Stimulated activated CD8-positive, alpha-beta memory T cell treated with anti-CD3 and anti-CD28 coated beads, Interleukin-7, amount 100 ng/mL, for 48 hours (primary cell): ENCODE data around the gene NGEF.
"Not testable (repeated sequence)": the region's sequence is repeated elsewhere in the genome, so short reads cannot be mapped to it uniquely, and the experiment has no call there.

Experiments used
- DNase-seq, 2 donors: peaks; one replicate each; pipeline ENCODE4 v3.0.0-alpha.2; 2020; ENCODE audit warnings: low read depth in 1 of 2; ENCODE audit errors: extremely low read depth in 1 of 2

Gene NGEF

DNA sequence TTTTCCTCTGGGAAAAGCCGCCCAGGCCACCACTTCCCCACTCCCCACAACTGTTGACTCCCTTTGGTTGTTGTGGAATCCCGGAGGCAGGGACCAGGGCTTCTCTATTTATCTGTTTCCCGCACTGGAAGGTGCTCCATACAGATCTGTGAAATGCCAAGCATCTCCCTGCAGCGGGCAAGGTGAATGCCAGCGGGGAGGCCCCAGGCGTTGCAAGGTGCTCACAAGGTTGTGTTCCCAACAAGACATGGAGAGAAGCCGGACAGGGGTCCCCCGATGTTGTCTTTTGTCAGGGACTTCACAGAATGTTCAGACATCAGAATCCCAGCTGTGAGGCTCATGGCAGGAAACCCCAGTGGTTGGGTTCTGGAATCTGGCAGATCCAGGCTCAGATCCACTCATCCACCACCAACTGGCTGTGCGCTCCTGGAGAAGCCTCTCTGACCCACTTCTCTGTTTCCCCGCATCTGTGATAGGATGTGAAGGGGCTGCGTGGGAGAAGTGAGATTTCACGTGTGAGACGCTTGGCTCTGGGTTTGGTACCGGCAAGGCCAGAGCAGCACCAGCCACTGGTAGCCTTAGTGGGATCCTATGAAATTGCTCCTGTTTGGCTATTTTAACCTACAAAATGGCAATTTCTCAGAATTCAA lies 10.8 kb upstream of the NGEF start:
- no peak for DNase-seq

DNA sequence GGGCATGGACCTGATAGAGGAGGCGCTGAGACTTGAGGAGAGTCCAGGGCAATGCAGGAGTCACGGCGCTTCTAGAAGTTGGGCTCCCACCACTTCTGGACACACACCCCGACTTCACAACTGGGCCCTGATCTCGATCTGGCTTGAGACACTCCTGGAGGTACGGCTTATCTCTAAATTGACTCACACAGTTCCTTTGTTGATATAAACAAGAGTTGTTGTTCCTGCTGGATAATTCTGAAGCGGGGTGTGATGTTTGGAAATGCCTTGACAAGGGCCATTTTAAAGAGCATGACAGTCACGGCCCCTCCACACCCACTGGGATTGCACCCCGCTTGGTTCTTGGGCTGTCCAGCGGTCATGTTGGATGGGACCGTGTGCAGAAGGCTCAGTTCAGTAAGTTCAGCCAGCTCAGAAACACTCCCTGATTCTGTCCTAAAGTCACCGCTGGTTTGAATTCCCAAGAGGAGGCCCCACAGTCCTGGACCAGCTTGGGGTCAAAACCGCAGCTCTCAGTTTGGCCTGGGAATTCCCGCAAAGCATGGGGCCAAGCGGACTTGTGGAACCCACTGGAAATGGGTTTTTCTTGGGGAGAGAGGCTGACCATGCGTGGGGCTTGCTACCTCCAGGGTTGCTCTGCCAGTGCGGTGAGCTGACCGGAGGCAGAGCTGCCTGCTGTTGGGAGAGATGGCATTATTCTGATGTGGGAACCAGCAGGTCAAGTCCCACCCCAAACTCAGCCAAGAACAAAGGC lies 10.1 kb upstream of the NGEF start:
- DNase-seq: no peak

DNA sequence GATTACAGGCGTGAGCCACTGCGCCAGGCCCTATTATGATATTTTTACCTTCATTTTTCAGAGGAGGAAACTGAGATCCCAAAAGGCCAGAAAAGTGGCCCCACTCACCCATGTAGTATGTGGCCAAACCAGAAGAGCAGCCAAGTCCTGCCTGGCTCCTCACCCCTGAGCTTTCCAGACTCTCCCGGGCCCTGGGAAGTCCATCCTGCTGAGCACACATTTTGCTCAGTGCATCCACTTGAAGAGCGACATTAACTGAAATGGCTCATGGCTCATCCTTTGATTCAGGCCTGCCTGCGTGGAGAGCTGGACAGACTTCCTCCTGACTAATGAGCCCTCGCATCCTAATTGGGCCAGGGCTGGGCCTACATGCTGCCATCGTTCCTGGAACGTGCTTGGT lies 9.5 kb upstream of the NGEF start:
- DNase-seq: no peak

DNA sequence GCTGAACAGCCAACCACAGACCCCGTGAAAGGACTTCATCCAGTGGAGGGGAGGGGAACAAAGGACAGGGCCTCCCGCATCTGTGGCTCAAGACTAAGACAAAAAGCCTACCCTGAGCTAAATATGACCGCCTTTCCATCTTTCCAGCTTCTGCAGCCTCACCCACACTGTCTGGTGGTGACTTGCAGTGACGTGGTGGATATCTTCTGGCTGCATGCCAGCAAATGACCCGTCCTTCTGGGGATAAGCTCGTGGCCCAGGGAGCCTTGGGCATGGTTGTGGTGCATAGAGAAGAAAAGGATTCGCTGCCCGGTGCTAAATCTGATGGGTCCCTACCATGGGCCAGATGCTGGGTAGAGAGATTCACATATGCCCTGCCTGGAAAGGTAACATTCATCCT lies 8.7 kb upstream of the NGEF start:
- DNase-seq: no peak

DNA sequence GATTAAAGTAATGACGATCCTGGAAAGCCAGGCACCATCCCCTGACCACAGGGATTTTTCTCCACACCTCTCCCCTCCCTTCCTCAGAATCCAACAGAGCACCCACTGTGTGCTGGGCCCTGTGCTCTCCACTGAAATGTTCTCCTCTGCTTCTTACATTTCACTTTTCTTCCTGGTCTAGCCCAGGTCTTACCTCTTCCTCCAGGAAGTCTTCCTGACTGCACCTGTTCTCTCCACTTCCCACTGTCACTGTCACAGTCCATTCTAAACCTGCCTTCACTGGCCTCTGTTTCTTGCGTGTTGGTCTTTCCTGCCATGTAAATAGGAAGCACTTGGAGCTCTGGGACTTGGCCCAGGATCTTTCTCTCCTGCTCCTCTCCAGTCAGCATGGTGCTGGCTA lies 7.4 kb upstream of the NGEF start:
- no peak for DNase-seq

DNA sequence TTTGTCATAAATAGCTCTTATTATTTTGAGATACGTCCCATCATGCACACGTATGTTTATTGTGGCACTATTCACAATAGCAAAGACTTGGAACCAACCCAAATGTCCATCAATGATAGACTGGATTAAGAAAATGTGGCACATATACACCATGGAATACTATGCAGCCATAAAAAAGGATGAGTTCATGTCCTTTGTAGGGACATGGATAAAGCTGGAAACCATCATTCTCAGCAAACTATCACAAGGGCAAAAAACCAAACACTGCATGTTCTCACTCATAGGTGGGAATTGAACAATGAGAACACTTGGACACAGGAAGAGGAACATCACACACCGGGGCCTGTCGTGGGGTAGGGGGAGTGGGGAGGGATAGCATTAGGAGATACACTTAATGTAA lies 6.6 kb upstream of the NGEF start:
- DNase-seq: not testable (repeated sequence)

DNA sequence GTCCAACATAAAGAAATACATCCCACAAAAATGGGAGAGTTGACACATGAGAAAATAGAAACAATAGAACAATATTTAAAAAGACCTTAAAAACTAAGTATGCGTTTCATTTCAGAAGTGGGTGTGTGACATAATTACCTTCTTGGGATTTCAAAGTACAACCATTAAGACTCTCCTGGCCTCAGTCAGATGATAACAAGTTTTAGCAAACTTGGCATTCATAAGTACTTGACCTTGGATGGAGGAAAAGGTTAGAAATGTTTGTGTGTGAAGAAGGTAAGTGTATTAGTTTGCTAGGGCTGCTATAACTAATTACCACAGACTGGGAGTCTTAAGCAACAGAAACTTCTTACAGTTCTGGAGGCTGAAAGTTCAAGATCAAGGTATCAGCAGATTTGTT lies 4.9 kb upstream of the NGEF start:
- DNase-seq: no peak

DNA sequence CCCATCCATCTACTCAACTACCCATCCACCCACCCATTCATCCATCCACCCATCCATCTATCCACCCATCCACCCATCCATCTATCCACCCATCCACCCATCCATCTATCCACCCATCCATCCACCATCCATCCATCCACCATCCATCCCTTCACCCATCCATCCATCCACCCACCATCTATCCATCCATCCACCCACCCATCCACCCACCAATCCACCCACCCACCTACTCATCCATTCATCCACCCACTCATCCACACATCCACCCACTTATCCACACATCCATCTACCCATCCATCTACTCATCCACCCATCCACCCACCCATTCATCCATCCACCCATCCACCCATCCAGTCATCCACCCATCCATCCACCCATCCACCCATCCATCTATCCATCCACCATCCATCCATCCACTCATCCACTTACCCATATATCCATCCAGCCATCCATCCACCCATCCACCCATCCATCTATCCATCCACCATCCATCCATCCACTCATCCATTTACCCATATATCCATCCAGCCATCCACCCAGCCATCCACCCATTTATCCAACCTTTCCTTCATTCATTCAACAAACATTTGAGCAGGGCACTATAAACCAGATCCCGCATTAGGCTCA lies 2.1 kb upstream of the NGEF start:
- no peak for DNase-seq

DNA sequence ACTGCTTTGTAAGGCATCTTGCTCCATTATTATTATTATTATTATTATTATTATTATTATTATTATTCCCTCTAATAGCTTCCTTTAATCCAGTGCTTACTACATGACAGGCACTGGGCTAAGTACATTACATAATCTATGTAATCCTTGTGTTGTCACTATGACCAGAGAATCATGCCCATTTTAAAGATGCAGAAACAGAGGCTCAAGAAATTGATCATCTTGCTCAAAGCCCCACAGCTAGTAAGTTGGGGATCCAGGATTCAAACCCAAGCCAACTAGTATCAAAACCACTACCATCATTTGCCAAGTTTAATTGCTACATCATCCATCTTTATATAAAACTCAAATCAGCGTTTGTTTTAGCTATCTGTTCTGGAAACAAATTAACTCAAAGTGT lies 594 bp upstream of the NGEF start:
- DNase-seq: no peak

DNA sequence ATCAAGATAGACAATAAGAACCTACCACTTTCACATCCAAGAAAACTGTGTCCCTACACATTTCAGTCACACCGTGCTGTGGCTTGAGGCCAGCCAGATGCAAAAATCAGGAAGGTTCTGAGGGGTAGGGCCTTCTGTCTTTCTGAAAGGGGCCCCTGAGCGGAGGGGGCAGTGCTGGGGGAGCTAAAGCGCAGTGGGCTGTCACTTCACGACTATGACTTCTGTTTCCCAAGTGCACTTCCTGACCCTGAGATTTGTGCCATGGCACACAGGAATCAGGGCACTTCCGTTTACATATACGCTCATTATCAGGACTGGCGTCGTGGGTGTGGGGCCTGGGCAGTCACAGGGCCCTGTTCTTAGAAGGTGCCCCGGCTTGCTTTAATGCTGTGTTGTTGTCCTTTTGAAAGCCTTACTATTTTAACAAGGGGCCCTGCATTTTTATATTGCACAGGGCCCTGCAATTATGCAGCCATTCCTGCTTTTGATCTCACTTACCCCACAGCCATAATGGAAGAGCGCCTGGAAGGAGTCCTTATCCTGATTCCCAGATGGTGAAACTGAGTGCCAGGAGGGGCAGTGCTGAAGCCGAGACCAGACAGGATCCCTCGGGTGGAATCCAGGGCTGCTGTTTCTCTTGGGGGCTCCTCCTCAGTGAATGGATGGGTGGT lies 620 bp downstream of the NGEF start:
- DNase-seq: no peak

DNA sequence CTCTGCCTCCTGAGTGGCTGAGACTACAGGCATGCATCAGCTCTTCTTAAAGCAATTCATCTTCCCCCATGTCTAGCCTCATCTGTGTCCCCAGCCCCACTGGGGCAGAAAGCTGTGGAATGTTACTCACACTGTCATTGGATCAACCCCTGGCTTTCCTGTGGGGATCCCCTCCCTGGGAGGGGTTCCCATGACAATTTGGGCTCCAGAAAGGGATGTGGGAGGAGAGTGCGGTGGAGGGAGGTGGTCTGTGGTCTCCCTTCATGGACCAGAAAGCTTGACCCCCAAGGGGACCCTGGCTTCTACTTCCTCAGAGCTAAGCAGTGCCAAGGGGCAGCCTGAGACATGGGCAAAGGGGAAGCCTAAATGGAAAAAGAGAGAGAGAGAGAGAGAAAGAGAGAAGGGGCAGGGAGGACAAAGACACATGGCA lies 1.3 kb downstream of the NGEF start:
- DNase-seq: no peak

DNA sequence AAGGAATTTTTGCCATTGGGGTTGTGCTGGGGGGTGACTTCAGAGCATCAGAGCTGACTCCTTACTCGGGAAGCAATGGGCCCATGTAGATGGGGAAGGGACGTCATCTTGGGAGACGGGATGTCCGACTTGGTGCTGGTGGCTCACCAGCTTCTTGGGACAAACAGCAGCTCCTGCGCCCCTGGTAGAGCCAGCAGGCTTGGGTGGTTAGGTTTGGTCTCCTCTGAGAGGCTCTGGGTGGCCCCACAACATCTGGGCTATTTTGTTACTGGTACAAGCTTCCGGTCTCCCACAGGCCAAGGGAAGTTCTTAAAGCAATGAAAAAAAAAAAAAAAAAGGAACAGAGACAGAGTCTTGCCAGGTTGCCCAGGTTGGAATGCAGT lies 1.8 kb downstream of the NGEF start:
- no peak for DNase-seq

DNA sequence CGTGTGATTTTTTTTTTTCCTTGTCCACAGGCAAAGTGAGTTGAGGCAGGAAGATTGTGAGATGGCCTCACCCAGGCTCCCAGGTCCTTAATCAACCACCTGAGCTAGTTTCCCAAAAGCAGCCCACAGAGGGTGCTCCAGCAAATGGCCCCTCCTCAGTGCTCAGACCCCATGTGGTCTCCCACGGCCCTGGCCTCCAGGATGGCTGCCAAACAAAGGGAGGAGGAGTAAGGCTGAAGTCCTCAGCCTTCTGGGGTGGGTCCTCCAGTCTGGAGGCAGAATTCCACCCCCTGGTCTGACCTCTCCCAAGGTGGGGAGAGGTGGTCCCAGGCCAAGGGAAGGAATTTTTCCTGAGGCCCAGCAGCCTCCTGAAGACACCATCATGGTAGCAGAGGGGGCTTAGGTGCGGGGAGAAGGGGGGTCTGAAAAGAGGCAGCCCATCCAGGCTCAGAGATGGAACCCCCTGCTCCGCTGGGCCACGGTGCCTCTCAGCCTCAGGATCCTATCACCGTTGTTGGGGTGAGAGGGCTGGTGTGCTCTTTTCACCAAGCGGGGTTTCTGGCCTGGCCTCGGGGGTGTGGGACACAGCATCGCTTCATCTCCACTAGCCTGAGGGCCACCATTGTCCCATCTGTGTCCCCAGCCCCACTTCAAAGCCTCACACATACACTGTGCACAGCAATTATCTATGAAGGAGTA lies 2.3 kb downstream of the NGEF start:
- DNase-seq: no peak

DNA sequence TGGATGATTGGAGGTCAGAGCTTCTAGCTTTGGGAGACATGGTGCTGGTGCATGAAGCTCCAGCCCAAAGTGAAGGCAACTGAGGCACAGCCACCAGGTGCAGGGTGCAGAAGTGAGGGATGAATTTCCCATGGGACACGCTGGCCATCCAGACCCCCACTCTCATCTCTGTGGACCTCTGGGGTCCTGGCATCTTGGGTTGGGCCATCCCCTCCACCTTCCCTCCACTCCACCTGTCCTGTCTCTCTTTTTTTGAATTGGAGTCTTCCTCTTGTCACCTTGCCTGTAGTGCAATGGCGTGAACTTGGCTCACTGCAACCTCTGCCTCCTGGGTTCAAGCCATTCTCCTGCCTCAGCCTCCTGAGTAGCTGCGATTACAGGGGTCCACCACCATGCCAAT lies 3.4 kb downstream of the NGEF start:
- no peak for DNase-seq

DNA sequence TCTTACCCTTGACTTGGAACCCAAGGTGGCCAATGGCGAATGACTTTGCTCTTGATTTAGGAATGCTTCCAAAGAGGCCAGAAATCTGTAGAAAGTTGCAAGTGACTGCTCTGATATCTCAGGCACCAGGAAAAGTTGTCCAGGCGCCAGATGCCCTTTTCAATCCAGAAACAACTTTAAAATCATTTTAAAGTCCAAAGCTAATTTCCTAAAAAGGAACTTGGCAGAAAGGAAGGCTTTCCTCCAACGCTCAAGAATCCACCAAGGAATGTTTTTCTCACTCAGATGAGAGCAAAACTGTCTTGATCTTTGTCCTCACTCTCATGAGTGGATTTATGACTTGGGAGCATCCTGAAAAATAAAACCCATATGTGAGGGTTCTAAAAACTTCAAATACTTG lies 5.3 kb downstream of the NGEF start:
- DNase-seq: no peak

DNA sequence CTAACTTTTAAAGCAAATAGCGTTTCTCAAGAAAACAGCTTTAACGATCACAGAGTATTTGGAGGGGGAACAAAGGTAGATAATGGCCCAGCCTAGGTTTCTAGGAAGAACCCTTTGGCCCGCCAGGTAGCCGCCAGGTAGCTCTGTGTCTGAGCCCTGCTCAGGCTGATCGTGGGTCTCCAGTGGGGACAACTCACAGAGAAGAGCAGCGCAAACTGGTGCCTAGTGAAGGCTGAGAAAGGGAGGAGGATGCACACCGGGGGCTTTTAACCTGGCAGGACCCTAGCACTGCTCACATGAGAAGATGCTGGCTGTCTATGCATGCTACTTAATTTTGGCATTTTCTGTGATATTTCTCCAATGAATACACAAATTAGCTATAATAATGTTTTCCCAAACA lies 5.8 kb downstream of the NGEF start:
- DNase-seq: no peak

DNA sequence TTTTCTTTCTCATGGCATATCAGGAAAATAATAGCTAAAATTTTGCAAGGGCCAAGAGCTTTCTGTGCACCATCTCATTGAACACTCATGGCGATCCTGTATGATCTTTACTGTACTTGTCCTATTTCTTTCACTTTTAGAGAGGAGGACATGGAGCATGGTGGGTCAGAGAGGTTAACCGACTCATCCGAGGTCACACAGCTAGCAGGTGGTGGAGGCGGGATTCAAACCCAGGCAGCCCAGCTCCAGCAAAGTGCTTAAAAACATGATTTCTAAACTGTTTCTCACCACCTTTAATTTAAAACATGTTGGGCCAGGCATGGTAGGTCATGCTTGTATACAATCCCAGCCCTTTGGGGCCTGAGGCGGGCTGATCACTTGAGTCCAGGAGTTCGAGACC lies 6.4 kb downstream of the NGEF start:
- DNase-seq: no peak

DNA sequence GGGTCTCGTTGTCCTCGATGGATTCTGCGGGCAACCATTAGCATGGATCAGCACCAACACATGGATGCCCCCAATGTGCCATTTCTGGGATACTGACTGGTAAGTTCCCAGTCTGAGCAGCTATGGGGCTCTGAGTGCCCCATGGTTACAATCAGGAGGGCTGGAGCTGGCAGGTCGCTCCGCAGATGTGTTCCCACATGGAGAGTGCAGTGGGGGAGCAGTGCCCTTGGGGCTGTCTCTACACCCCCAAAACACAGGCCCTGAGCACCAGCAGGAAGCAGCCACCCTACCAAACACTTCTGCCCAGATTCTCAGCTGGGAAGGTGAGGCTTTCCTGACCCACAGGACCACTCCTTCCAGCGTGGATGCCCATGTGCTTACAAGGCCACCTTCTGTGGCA lies 8.0 kb downstream of the NGEF start:
- no peak for DNase-seq

DNA sequence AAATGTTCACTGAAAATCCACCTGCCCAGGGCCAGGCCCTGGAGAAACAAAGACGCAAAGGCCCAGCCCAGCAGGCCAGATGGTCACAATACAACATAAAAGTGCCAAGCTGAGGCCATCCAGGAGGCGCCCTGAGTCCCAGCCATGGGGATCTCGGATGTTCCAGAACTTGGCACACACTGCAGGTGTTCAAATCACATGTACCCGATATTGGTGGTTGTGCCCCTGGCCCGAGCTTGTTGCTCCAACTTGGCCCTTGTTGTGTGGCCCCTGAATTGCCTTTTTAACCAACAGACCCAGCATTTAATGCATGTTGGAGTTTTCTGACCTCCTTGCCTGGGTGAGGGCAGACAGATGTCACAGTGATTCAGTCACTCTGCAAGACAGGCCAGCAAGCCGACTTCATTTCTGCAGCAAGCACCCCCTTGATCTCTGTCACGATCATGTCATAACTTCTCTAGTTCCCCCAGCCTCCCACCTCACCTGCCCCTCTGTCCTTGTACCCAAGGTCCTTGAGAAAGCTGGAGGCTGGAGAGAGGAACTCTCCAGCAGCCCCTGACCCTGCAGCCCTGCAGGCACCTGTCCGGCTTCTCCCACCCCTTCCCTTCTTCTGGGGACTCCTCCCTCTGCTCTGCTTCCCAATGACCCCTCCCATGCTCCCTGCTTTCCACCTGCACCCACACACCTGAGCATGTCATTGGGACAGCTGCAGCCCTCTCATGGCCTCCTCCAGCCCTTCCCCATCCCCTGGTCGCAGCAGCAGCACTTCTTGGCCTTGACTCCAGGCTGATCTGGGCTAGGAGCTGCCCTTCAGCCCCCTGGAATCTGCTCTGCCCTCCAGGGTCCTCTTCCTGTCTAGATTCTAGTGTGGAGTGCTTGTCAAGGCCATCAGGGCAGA lies 9.1 kb downstream of the NGEF start:
- DNase-seq: no peak
